ENCODE data around the gene LYRM2. TPM values are rescaled to one million over a fixed set of nuclear protein-coding genes. Genes with fewer than 3 reads are reported as not detected.

The LYRM2 gene
- polyA plus RNA-seq, 1 donor, result 53.8 TPM

- no peak for DNase-seq
Observed at GRCh38 chr6:89597372-89597771, 41.2 kb downstream of the LYRM2 start.

- DNase-seq, result no peak
Observed at GRCh38 chr6:89596484-89596883, 42.1 kb downstream of the LYRM2 start.

GRCh38 chr6:89596056-89596455, 42.5 kb downstream of the LYRM2 start:
- no peak for DNase-seq

GRCh38 chr6:89591745-89592144, 46.8 kb downstream of the LYRM2 start:
- DNase-seq, result no peak

GRCh38 chr6:89590133-89590532, 48.4 kb downstream of the LYRM2 start:
- DNase-seq, result no peak

- DNase-seq, result no peak
Observed at GRCh38 chr6:89589297-89590025, 49.1 kb downstream of the LYRM2 start.

GRCh38 chr6:89585154-89585553, 53.4 kb downstream of the LYRM2 start:
- no peak for DNase-seq

- DNase-seq, result no peak
Observed at GRCh38 chr6:89584539-89584938, 54.0 kb downstream of the LYRM2 start.

GRCh38 chr6:89583559-89583958, 55.0 kb downstream of the LYRM2 start:
- DNase-seq, result no peak

GRCh38 chr6:89582669-89583325, 55.8 kb downstream of the LYRM2 start:
- DNase-seq, result no peak

- no peak for DNase-seq
Observed at GRCh38 chr6:89581689-89582088, 56.9 kb downstream of the LYRM2 start.

GRCh38 chr6:89580997-89581666, 57.4 kb downstream of the LYRM2 start:
- no peak for DNase-seq

GRCh38 chr6:89575562-89575960, 63.0 kb downstream of the LYRM2 start:
- DNase-seq, result no peak

GRCh38 chr6:89574910-89575561, 63.5 kb downstream of the LYRM2 start:
- no peak for DNase-seq

- no peak for DNase-seq
Observed at GRCh38 chr6:89567630-89568390, 70.7 kb downstream of the LYRM2 start.

GRCh38 chr6:89566930-89567629, 71.5 kb downstream of the LYRM2 start:
- DNase-seq, result no peak

- DNase-seq, result no peak
Observed at GRCh38 chr6:89566008-89566800, 72.3 kb downstream of the LYRM2 start.

GRCh38 chr6:89564752-89565427, 73.7 kb downstream of the LYRM2 start:
- DNase-seq, result no peak

GRCh38 chr6:89563866-89564265, 74.7 kb downstream of the LYRM2 start:
- no peak for DNase-seq

Measured in left kidney (tissue), 2 donors.